Activated CD4-positive, alpha-beta memory T cell treated with anti-CD3 and anti-CD28 coated beads, Interleukin-2, amount 10 ng/mL, durations not matched to agents 7 days and 5 days (primary cell): ENCODE data around the gene CDH23. TPM values are rescaled to one million over a fixed set of nuclear protein-coding genes. Genes with fewer than 3 reads are reported as not detected.

Experiments
- CTCF ChIA-PET: fragments of 350-600 bp; sonication (Branson Sonifier 250); formaldehyde crosslinking; loops from one replicate; lab custom pipeline; 2021; ENCODE audit warnings: antibody characterized with exemption, inconsistent platforms; lab: Charles Lee
- POLR2A ChIA-PET: fragments of 350-600 bp; sonication (Branson Sonifier 250); formaldehyde crosslinking; loops from one replicate; lab custom pipeline; 2021; ENCODE audit warnings: antibody characterized with exemption; lab: Charles Lee
- DNase-seq: peaks from one replicate; pipeline ENCODE4 v3.0.0-alpha.2; 2020
- H3K27ac Mint-ChIP-seq: one replicate; pipeline ENCODE4 v1.8.0; 2021; ENCODE audit warnings: mild to moderate bottlenecking, mixed read lengths
- H3K27me3 Mint-ChIP-seq: one replicate; pipeline ENCODE4 v1.8.0; 2021; ENCODE audit warnings: mixed read lengths
- H3K36me3 Mint-ChIP-seq: one replicate; pipeline ENCODE4 v1.8.0; 2021; ENCODE audit warnings: low read depth, mixed read lengths
- H3K4me1 Mint-ChIP-seq: one replicate; pipeline ENCODE4 v1.8.0; 2021; ENCODE audit warnings: mixed read lengths
- H3K4me3 Mint-ChIP-seq: one replicate; pipeline ENCODE4 v1.8.0; 2021; ENCODE audit warnings: mild to moderate bottlenecking, mixed read lengths
- H3K9me3 Mint-ChIP-seq: one replicate; pipeline ENCODE4 v1.8.0; 2021; ENCODE audit warnings: mixed read lengths
- total RNA-seq, 2 experiments: library from RNA; stranded (reverse); gene quantifications; one replicate each; pipeline ENCODE4 v1.2.3, GENCODE V29; 2021

CDH23 gene
- total RNA-seq, 2 experiments from 2014 or later = 1.3 TPM

GRCh38 chr10:71815515-71816130, 418.9 kb downstream of the CDH23 start:
- no peak for DNase-seq
- POLR2A ChIA-PET = no interaction called here
- no peak overlapping the region for H3K27ac Mint-ChIP-seq
- H3K36me3 Mint-ChIP-seq = peaks cover 26% of the 10 kb centered on the region
- H3K9me3 Mint-ChIP-seq = no peaks in the 10 kb centered on the region
- no peaks in the 10 kb centered on the region for H3K27me3 Mint-ChIP-seq
- no peak overlapping the region for H3K4me3 Mint-ChIP-seq
- CTCF ChIA-PET = interaction anchor here (1.8 kb wide), 1 partner anchor 81 kb away, joined by 4 read pairs; no protein-coding TSS in a partner anchor
- no peaks in the 10 kb centered on the region for H3K4me1 Mint-ChIP-seq

GRCh38 chr10:71816421-71816851, 419.7 kb downstream of the CDH23 start:
- ChIA-PET POLR2A (no interaction called here), CTCF (no interaction called here)
- H3K4me3 Mint-ChIP-seq = no peak overlapping the region
- H3K27ac Mint-ChIP-seq = no peak overlapping the region
- H3K9me3 Mint-ChIP-seq = no peaks in the 10 kb centered on the region
- H3K4me1 Mint-ChIP-seq = peaks cover under 1% of the 10 kb centered on the region
- no peaks in the 10 kb centered on the region for H3K27me3 Mint-ChIP-seq
- peaks cover 33% of the 10 kb centered on the region for H3K36me3 Mint-ChIP-seq
- DNase-seq = no peak

GRCh38 chr10:71816936-71817618, 420.4 kb downstream of the CDH23 start:
- ChIA-PET POLR2A (no interaction called here), CTCF (no interaction called here)

DNA sequence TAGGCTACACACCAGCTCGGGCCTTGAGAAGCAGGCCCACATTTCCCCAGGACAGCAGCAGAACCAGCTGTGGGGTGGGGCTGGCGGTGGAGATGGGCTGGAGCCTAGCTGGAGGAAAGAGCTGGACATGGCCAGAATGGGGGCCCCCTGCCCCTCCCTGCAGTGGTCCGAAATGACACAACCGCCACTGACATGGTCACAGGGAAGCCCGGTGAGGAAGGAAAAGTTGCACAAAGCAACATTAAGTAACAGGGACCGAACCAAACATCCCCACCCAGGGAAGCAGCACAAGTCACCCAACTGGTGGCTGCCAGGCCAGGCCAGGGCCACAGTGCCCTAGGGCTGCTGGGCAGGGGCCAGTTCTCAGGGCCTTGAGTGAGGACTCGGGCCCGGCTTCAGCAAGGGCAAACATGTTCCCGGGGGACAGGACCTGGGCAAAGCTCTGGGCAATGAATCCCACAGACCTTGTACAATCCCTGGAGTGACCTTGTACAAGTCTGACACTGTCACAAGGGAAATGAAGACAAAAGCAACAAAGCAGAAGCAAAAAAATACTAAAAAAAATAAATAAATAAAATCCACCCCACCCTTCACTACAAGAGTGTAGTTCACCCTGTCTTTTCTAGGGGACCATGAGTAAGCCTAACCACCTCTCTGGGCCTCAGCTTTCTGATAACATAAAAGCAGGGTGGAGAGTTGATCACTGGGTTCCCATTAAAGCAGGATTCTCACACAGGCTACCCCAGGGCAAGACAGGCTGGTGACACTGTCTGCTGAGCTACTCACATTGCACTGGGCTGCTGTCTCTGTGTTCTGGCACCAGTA, 421.3 kb downstream of the CDH23 start:
- Mint-ChIP-seq H3K4me1 (peaks cover 15% of the 10 kb centered on the region), H3K4me3 (no peak overlapping the region), H3K9me3 (no peaks in the 10 kb centered on the region), H3K27ac (no peak overlapping the region), H3K36me3 (peaks cover 41% of the 10 kb centered on the region), H3K27me3 (no peaks in the 10 kb centered on the region)
- no peak for DNase-seq
- CTCF ChIA-PET = no interaction called here
- POLR2A ChIA-PET = no interaction called here

More at GRCh38 chr10:71816936-71817618, 420.4 kb downstream of the CDH23 start:
- H3K4me1 Mint-ChIP-seq = peaks cover 7% of the 10 kb centered on the region
- no peaks in the 10 kb centered on the region for H3K27me3 Mint-ChIP-seq
- peaks cover 40% of the 10 kb centered on the region for H3K36me3 Mint-ChIP-seq
- H3K4me3 Mint-ChIP-seq = no peak overlapping the region
- H3K27ac Mint-ChIP-seq = no peak overlapping the region
- no peak for DNase-seq
- H3K9me3 Mint-ChIP-seq = no peaks in the 10 kb centered on the region

GRCh38 chr10:71818674-71819260, 422.0 kb downstream of the CDH23 start:
- POLR2A ChIA-PET = no interaction called here
- Mint-ChIP-seq H3K27ac (no peak overlapping the region), H3K36me3 (peaks cover 46% of the 10 kb centered on the region), H3K4me1 (peaks cover 16% of the 10 kb centered on the region), H3K27me3 (no peaks in the 10 kb centered on the region), H3K4me3 (no peak overlapping the region), H3K9me3 (no peaks in the 10 kb centered on the region)
- CTCF ChIA-PET = interaction anchor here (0.6 to 1.6 kb wide), 2 partner anchors 110 to 288 kb away, joined by 3 read pairs; no protein-coding TSS in a partner anchor
- no peak for DNase-seq

- no peak overlapping the region for H3K4me3 Mint-ChIP-seq
- POLR2A ChIA-PET = no interaction called here
Observed at GRCh38 chr10:71819441-71819861, 422.7 kb downstream of the CDH23 start.

GRCh38 chr10:71819985-71820384, 423.3 kb downstream of the CDH23 start:
- no peaks in the 10 kb centered on the region for H3K27me3 Mint-ChIP-seq
- POLR2A ChIA-PET = no interaction called here
- no peak overlapping the region for H3K27ac Mint-ChIP-seq
- no peaks in the 10 kb centered on the region for H3K9me3 Mint-ChIP-seq
- H3K4me3 Mint-ChIP-seq = no peak overlapping the region
- no peak for DNase-seq
- peaks cover 16% of the 10 kb centered on the region for H3K4me1 Mint-ChIP-seq
- peaks cover 46% of the 10 kb centered on the region for H3K36me3 Mint-ChIP-seq
- CTCF ChIA-PET = interaction anchor here (1.6 kb wide), 1 partner anchor 289 kb away, joined by 3 read pairs; no protein-coding TSS in a partner anchor

More at GRCh38 chr10:71819441-71819861, 422.7 kb downstream of the CDH23 start:
- Mint-ChIP-seq H3K27me3 (no peaks in the 10 kb centered on the region), H3K36me3 (peaks cover 46% of the 10 kb centered on the region), H3K4me1 (peaks cover 16% of the 10 kb centered on the region), H3K9me3 (no peaks in the 10 kb centered on the region), H3K27ac (no peak overlapping the region)
- no peak for DNase-seq
- CTCF ChIA-PET = interaction anchor here (1.6 kb wide), 1 partner anchor 289 kb away, joined by 3 read pairs; no protein-coding TSS in a partner anchor

GRCh38 chr10:71820966-71821365, 424.2 kb downstream of the CDH23 start:
- H3K4me1 Mint-ChIP-seq = peaks cover 16% of the 10 kb centered on the region
- H3K27me3 Mint-ChIP-seq = no peaks in the 10 kb centered on the region
- peaks cover 53% of the 10 kb centered on the region for H3K36me3 Mint-ChIP-seq
- no peak overlapping the region for H3K4me3 Mint-ChIP-seq
- DNase-seq = no peak
- POLR2A ChIA-PET = no interaction called here
- H3K9me3 Mint-ChIP-seq = no peaks in the 10 kb centered on the region
- H3K27ac Mint-ChIP-seq = no peak overlapping the region
- CTCF ChIA-PET = interaction anchor here (0.9 kb wide), 1 partner anchor 501 kb away, joined by 3 read pairs; no protein-coding TSS in a partner anchor

DNA sequence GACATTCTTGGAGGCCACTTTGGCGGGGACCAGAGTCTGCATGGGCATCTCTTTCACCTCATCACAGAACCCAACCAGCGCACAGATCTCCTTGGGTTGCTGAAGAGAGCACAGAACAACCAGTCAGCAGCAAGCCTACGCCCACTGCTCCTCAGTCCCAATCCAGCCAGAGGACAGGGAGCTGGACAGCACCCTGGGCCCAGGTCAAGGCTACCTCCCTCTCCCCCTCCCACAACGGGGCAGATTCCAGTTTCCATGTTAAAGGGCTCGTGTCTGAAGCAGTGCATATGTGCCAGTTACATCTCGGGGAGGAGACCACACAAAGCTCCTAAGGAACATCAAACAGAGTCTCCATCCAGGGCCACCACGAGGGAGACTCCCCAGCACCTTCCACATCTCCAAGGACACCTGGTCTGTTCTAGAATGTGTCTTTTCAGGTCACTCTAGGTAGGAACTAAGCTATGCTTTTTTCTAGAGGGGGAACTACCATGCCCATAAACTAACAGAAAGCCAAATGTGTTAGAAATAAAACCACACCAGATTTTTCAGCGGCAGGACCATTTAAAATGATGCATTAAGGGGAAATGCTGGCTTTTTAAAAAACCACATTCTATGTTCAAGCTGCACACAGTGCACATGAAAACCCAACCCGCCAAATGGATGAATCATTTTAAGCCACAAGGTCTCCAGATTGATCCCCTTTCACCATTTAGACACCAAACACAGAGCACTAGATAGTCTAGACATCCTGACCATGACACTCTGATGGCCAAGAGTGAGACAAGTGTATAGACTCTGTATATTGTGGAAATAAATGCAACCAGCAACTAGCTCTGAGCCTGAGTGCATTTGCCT, 425.4 kb downstream of the CDH23 start:
- H3K9me3 Mint-ChIP-seq = no peaks in the 10 kb centered on the region
- H3K27me3 Mint-ChIP-seq = no peaks in the 10 kb centered on the region
- peak; percentile 29 for DNase-seq
- no peak overlapping the region for H3K4me3 Mint-ChIP-seq
- no peak overlapping the region for H3K27ac Mint-ChIP-seq
- POLR2A ChIA-PET = interaction anchor here (0.7 to 1.8 kb wide), 2 partner anchors 29 to 65 kb away, joined by 3 to 6 read pairs; partner anchors contain the start of gene PSAP
- CTCF ChIA-PET = interaction anchor here (0.8 to 1.6 kb wide), 7 partner anchors 8 to 227 kb away, joined by 3 to 7 read pairs (median 3); no protein-coding TSS in a partner anchor
- H3K36me3 Mint-ChIP-seq = peaks cover 57% of the 10 kb centered on the region
- H3K4me1 Mint-ChIP-seq = peaks cover 16% of the 10 kb centered on the region

GRCh38 chr10:71823356-71823755, 426.6 kb downstream of the CDH23 start:
- ChIA-PET POLR2A (interaction anchor here (1.8 kb wide), 1 partner anchor 27 kb away, joined by 6 read pairs; the partner anchor contains the start of gene PSAP), CTCF (interaction anchor here (1.2 to 1.6 kb wide), 2 partner anchors 11 to 217 kb away, joined by 3 to 7 read pairs; no protein-coding TSS in a partner anchor)
- Mint-ChIP-seq H3K36me3 (peaks cover 58% of the 10 kb centered on the region), H3K9me3 (no peaks in the 10 kb centered on the region), H3K27me3 (no peaks in the 10 kb centered on the region), H3K27ac (no peak overlapping the region), H3K4me3 (no peak overlapping the region), H3K4me1 (peaks cover 16% of the 10 kb centered on the region)
- no peak for DNase-seq

DNA sequence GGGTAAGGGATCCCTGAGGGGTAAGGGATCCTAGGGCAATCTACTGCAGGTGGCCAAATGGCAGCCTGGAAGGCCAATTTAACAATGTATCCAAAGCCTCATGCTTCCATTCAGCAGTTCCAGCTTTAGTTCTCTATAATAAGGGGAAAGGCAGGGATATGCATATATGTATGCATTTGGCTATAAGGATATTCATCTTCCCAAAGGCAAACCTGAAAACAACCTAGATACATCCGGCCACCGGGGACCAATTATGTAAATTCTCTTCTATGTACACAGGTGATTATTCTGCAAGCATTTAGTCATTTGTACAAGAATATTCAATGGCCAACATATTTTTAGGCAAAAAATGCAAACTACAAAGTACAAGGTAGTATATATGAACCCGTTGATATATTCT, 427.6 kb downstream of the CDH23 start:
- Mint-ChIP-seq H3K4me1 (peaks cover 16% of the 10 kb centered on the region), H3K4me3 (no peak overlapping the region), H3K9me3 (no peaks in the 10 kb centered on the region), H3K36me3 (peaks cover 58% of the 10 kb centered on the region), H3K27me3 (no peaks in the 10 kb centered on the region), H3K27ac (no peak overlapping the region)
- ChIA-PET POLR2A (no interaction called here), CTCF (interaction anchor here (1.0 kb wide), 1 partner anchor 13 kb away, joined by 3 read pairs; no protein-coding TSS in a partner anchor)
- DNase-seq = no peak
